OCI-LY7 (cell line): ENCODE measurements around the gene PTGES.

Experiments used
- CTCF ChIP-seq: fragments of 200-600 bp; sonication (generic); conservative IDR thresholded peaks from 2 replicates; pipeline ENCODE4 v1.5.1; 2014; ENCODE audit warnings: mild to moderate bottlenecking, antibody characterized with exemption, low read length, moderate library complexity, mixed read lengths
- EZH2phosphoT487 ChIP-seq: fragments of 200-600 bp; sonication (generic); IDR thresholded peaks from 2 replicates; pipeline ENCODE4 v1.6.1; 2018; ENCODE audit warnings: low read depth, borderline replicate concordance, mild to moderate bottlenecking, mixed run types, antibody characterized with exemption, low read length, moderate library complexity, mixed read lengths

- TF ChIP-seq EZH2phosphoT487 (no peak), CTCF (no peak)
Measured at GRCh38 chr9:129776566-129776937, 23.7 kb upstream of the PTGES start.
